LNCAP (cell line): ENCODE results near the gene AQP3.

Experiments used
- TF ChIP-seq, protein P1 (sequence below): fragments of 450-650 bp; IDR thresholded peaks from 2 replicates; pipeline ENCODE4 v1.5.1; 2017; ENCODE audit warnings: mild to moderate bottlenecking

Gene AQP3

GRCh38 chr9:33466565-33467495 is 19.4 kb upstream of the AQP3 start:
- TF ChIP-seq, protein P1, sequence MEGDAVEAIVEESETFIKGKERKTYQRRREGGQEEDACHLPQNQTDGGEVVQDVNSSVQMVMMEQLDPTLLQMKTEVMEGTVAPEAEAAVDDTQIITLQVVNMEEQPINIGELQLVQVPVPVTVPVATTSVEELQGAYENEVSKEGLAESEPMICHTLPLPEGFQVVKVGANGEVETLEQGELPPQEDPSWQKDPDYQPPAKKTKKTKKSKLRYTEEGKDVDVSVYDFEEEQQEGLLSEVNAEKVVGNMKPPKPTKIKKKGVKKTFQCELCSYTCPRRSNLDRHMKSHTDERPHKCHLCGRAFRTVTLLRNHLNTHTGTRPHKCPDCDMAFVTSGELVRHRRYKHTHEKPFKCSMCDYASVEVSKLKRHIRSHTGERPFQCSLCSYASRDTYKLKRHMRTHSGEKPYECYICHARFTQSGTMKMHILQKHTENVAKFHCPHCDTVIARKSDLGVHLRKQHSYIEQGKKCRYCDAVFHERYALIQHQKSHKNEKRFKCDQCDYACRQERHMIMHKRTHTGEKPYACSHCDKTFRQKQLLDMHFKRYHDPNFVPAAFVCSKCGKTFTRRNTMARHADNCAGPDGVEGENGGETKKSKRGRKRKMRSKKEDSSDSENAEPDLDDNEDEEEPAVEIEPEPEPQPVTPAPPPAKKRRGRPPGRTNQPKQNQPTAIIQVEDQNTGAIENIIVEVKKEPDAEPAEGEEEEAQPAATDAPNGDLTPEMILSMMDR: peak; percentile 99

GRCh38 chr9:33465596-33466564 is 18.5 kb upstream of the AQP3 start:
- TF ChIP-seq, protein P1: no peak

DNA sequence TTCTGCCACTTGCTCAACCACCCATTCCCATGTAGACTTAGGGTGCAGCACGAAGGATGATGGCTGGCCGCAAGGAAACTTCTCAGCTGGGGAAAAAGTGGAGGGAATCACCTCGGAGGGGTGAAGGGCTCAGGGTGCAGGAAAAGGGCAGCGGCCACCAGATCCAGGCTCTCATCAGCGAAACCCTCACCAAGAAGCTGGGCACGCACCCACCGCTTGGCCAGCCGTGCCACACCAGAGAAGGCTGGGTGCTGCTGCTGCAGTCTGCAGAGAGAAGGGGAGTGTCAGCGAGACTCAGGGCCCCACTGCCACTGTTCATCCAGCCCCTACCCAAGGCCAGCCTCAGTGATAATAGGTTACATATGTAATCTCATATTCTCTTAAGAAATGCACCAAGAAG is 17.7 kb upstream of the AQP3 start:
- TF ChIP-seq, protein P1: no peak

- TF ChIP-seq, protein P1: no peak
Measured at GRCh38 chr9:33464045-33464636, 16.7 kb upstream of the AQP3 start.

- TF ChIP-seq, protein P1: no peak
Measured at GRCh38 chr9:33463151-33463550, 15.8 kb upstream of the AQP3 start.

- TF ChIP-seq, protein P1: no peak
Measured at GRCh38 chr9:33461492-33461891, 14.1 kb upstream of the AQP3 start.

- TF ChIP-seq, protein P1: no peak
Measured at GRCh38 chr9:33460854-33461253, 13.5 kb upstream of the AQP3 start.
